Endothelial cell of umbilical vein (primary cell): ENCODE results near the gene TRAPPC3.

Source experiments
- JUN ChIP-seq: IDR thresholded peaks from 2 replicates; pipeline ENCODE4 v1.6.1; 2011; ENCODE audit warnings: borderline replicate concordance, low read depth; ENCODE audit not compliant: insufficient read length, insufficient read depth
- POLR2A ChIP-seq: IDR thresholded peaks from 2 replicates; pipeline ENCODE4 v1.6.1; 2012; ENCODE audit warnings: low read depth, mild to moderate bottlenecking, control low read depth, low read length
- TF ChIP-seq, protein P1 (sequence below), 2 donors: IDR thresholded peaks; 1 replicate in 1 of 2; 2 replicates in 1 of 2; pipeline ENCODE4 v1.5.1; 2011; ENCODE audit warnings: low read length in 2 of 2, mild to moderate bottlenecking in 2 of 2, moderate library complexity in 2 of 2, control low read depth in 1 of 2, inconsistent platforms in 1 of 2, low read depth in 1 of 2; ENCODE audit not compliant: insufficient read depth in 1 of 2; ENCODE audit errors: extremely low read depth in 1 of 2

DNA sequence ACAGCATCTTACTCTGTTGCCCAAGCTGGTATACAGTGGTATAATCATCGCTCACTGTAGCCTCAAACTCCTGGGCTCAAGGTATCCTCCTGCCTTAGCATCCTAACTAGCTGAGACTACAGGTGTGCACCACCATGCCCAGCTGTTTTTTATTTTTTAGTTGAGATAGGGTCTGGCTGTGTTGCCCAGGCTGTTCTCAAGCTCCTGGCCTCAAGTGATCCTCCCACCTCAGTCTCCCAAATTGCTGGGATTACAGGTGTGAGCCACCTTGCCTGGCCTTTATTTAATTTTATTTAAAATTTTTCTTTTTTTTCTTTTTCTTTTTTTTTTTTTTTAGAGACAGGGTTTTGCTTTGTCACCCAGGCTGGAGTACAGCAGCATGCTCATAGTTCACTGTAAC is 15.9 kb upstream of the TRAPPC3 start:
- no peak for TF ChIP-seq POLR2A
- TF ChIP-seq JUN = no peak
- TF ChIP-seq, protein P1, sequence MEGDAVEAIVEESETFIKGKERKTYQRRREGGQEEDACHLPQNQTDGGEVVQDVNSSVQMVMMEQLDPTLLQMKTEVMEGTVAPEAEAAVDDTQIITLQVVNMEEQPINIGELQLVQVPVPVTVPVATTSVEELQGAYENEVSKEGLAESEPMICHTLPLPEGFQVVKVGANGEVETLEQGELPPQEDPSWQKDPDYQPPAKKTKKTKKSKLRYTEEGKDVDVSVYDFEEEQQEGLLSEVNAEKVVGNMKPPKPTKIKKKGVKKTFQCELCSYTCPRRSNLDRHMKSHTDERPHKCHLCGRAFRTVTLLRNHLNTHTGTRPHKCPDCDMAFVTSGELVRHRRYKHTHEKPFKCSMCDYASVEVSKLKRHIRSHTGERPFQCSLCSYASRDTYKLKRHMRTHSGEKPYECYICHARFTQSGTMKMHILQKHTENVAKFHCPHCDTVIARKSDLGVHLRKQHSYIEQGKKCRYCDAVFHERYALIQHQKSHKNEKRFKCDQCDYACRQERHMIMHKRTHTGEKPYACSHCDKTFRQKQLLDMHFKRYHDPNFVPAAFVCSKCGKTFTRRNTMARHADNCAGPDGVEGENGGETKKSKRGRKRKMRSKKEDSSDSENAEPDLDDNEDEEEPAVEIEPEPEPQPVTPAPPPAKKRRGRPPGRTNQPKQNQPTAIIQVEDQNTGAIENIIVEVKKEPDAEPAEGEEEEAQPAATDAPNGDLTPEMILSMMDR (IDR thresholded peaks at IDR 0.05; ENCODE audit: extremely low read depth in 1 of 2, insufficient read depth in 1 of 2, low read depth in 1 of 2, low read length in 2 of 2) = no peak
